Tibial artery (tissue), 4 donors: ENCODE measurements around the gene L3HYPDH.
"Not testable (repeated sequence)": the region's sequence is repeated elsewhere in the genome, so short reads cannot be mapped to it uniquely, and the experiment has no call there.

Experiments used
- DNase-seq, 2 donors: peaks; one replicate each; pipeline ENCODE4 v3.0.0-alpha.2; 2019
- H3K27ac ChIP-seq, 2 donors: fragments of 200-600 bp; sonication (generic) in 1 of 2; 1 replicate in 1 of 2; 2 replicates in 1 of 2; pipeline ENCODE4 v1.5.1; 2018 to 2019; ENCODE audit warnings: mild to moderate bottlenecking in 1 of 2
- H3K27me3 ChIP-seq, 2 donors: fragments of 200-600 bp; sonication (generic) in 1 of 2; one replicate each; pipeline versions ENCODE4 v1.5.1 to v1.6.0; 2016 to 2019
- H3K36me3 ChIP-seq, 3 donors: fragments of 200-600 bp; sonication (generic) in 2 of 3; one replicate each; pipeline ENCODE4 v1.5.1; 2016 to 2019; ENCODE audit warnings: mild to moderate bottlenecking in 2 of 3
- H3K4me1 ChIP-seq, 4 donors: fragments of 200-600 bp; sonication (generic) in 2 of 4; 1 replicate in 3 of 4; 2 replicates in 1 of 4; pipeline ENCODE4 v1.5.1; 2016 to 2019
- H3K4me3 ChIP-seq, 2 donors: fragments of 200-600 bp; sonication (generic) in 1 of 2; 1 replicate in 1 of 2; 2 replicates in 1 of 2; pipeline ENCODE4 v1.5.1; 2018 to 2019; ENCODE audit warnings: mild to moderate bottlenecking in 2 of 2
- H3K9me3 ChIP-seq, 3 donors: fragments of 200-600 bp; sonication (generic) in 1 of 3; one replicate each; pipeline ENCODE4 v1.5.1; 2016 to 2019
- CTCF ChIP-seq, 2 experiments: fragments of 200-600 bp in 1 of 2; fragments of 450-650 bp in 1 of 2; IDR thresholded peaks; one replicate each; pipeline ENCODE4 v1.5.1; 2017 to 2019; ENCODE audit warnings: antibody characterized with exemption in 2 of 2, mild to moderate bottlenecking in 1 of 2, moderate library complexity in 1 of 2
- intact Hi-C: fragments of 100-400 bp; cut with DNase I; formaldehyde crosslinking; loops from one replicate; pipeline ENCODE4 v1.15.0; 2023; ENCODE audit warnings: low total_unique reads

The L3HYPDH gene

GRCh38 chr14:59455411-59455810 is 28.8 kb downstream of the L3HYPDH start:
- intact Hi-C loops: no loop called here
- TF ChIP-seq CTCF (IDR thresholded peaks at IDR 0.05): no peak

GRCh38 chr14:59454139-59454538 is 30.1 kb downstream of the L3HYPDH start:
- TF ChIP-seq CTCF (IDR thresholded peaks at IDR 0.05): no peak
- intact Hi-C loops: no loop called here

More at GRCh38 chr14:59455411-59455810, 28.8 kb downstream of the L3HYPDH start:
- Histone ChIP-seq H3K9me3 (no peaks in the 10 kb centered on the region), H3K4me3 (no peak overlapping the region), H3K27me3 (no peaks in the 10 kb centered on the region), H3K27ac (peak overlapping the region; percentile 66 to 79), H3K36me3 (peaks cover 0 to 8% (median 7%) of the 10 kb centered on the region in 3 donors), H3K4me1 (peaks cover 0 to 18% (median 9%) of the 10 kb centered on the region in 4 donors)
- no peak for DNase-seq

GRCh38 chr14:59451849-59452248 is 32.4 kb downstream of the L3HYPDH start:
- Histone ChIP-seq H3K4me3 (no peak overlapping the region), H3K36me3 (peaks cover 0 to 5% (median 0%) of the 10 kb centered on the region in 3 donors), H3K27ac (no peak overlapping the region), H3K4me1 (peaks cover 0 to 18% (median 9%) of the 10 kb centered on the region in 4 donors), H3K9me3 (no peaks in the 10 kb centered on the region), H3K27me3 (no peaks in the 10 kb centered on the region)
- intact Hi-C loops: no loop called here
- no peak for TF ChIP-seq CTCF (IDR thresholded peaks at IDR 0.05)
- DNase-seq: no peak

More at GRCh38 chr14:59454139-59454538, 30.1 kb downstream of the L3HYPDH start:
- Histone ChIP-seq H3K27ac (peak overlapping the region; percentile 66 to 79), H3K27me3 (no peaks in the 10 kb centered on the region), H3K36me3 (peaks cover 0 to 8% (median 7%) of the 10 kb centered on the region in 3 donors), H3K9me3 (no peaks in the 10 kb centered on the region), H3K4me1 (peaks cover 0 to 18% (median 9%) of the 10 kb centered on the region in 4 donors), H3K4me3 (no peak overlapping the region)
- DNase-seq: peak; percentile 49 to 81

GRCh38 chr14:59450716-59451115 is 33.5 kb downstream of the L3HYPDH start:
- intact Hi-C loops: no loop called here
- no peak for TF ChIP-seq CTCF (IDR thresholded peaks at IDR 0.05)
- H3K36me3 ChIP-seq: no peaks in the 10 kb centered on the region

GRCh38 chr14:59448673-59449072 is 35.5 kb downstream of the L3HYPDH start:
- H3K36me3 ChIP-seq, DNase-seq, H3K9me3 ChIP-seq, H3K27ac ChIP-seq, intact Hi-C loops, H3K27me3 ChIP-seq, H3K4me3 ChIP-seq: not testable (repeated sequence)
- peaks cover 0 to 11% (median 1%) of the 10 kb centered on the region in 4 donors for H3K4me1 ChIP-seq

More at GRCh38 chr14:59450716-59451115, 33.5 kb downstream of the L3HYPDH start:
- no peaks in the 10 kb centered on the region for H3K27me3 ChIP-seq
- DNase-seq: no peak
- H3K9me3 ChIP-seq: no peaks in the 10 kb centered on the region
- H3K4me3 ChIP-seq: no peak overlapping the region
- H3K4me1 ChIP-seq: peaks cover 0 to 18% (median 9%) of the 10 kb centered on the region in 4 donors
- no peak overlapping the region for H3K27ac ChIP-seq

- Histone ChIP-seq H3K27me3 (no peaks in the 10 kb centered on the region), H3K4me3 (no peak overlapping the region), H3K9me3 (no peaks in the 10 kb centered on the region), H3K4me1 (peaks cover 0 to 65% (median 10%) of the 10 kb centered on the region in 4 donors), H3K27ac (peak overlapping the region; percentile 63 to 65), H3K36me3 (no peaks in the 10 kb centered on the region)
- no peak for TF ChIP-seq CTCF (IDR thresholded peaks at IDR 0.05)
- intact Hi-C loops: no loop called here
- no peak for DNase-seq
Observed at GRCh38 chr14:59439256-59439965, 44.8 kb downstream of the L3HYPDH start.
